ENCODE measurements around the gene TMEM131.
"Not testable (repeated sequence)": the region's sequence is repeated elsewhere in the genome, so short reads cannot be mapped to it uniquely, and the experiment has no call there.

Gene TMEM131

GRCh38 chr2:97849881-97850528, 145.7 kb downstream of the TMEM131 start:
- no peak for DNase-seq (ENCODE audit: low read depth)
- H3K4me3 ChIP-seq (ENCODE audit: low read depth, low read length), result no peak overlapping the region
- TF ChIP-seq MYC (IDR thresholded peaks at IDR 0.05; ENCODE audit: low read depth, low read length) (no peak), CTCF (IDR thresholded peaks at IDR 0.05; ENCODE audit: low read depth, low read length) (no peak), MAX (IDR thresholded peaks at IDR 0.05; ENCODE audit: low read depth, low read length) (no peak), POLR2A (IDR thresholded peaks at IDR 0.05; ENCODE audit: extremely low read depth, insufficient read length) (no peak)

GRCh38 chr2:97848306-97848705, 147.4 kb downstream of the TMEM131 start:
- TF ChIP-seq MAX (IDR thresholded peaks at IDR 0.05; ENCODE audit: low read depth, low read length) (no peak), CTCF (IDR thresholded peaks at IDR 0.05; ENCODE audit: low read depth, low read length) (no peak), MYC (IDR thresholded peaks at IDR 0.05; ENCODE audit: low read depth, low read length) (no peak), POLR2A (IDR thresholded peaks at IDR 0.05; ENCODE audit: extremely low read depth, insufficient read length) (no peak)
- no peak for DNase-seq (ENCODE audit: low read depth)
- no peak overlapping the region for H3K4me3 ChIP-seq (ENCODE audit: low read depth, low read length)

GRCh38 chr2:97846716-97847115, 149.0 kb downstream of the TMEM131 start:
- not testable (repeated sequence) for H3K4me3 ChIP-seq (ENCODE audit: low read depth, low read length); DNase-seq (ENCODE audit: low read depth)

- DNase-seq (ENCODE audit: low read depth), result no peak
- H3K4me3 ChIP-seq (ENCODE audit: low read depth, low read length), result no peak overlapping the region
- TF ChIP-seq CTCF (IDR thresholded peaks at IDR 0.05; ENCODE audit: low read depth, low read length) (no peak), POLR2A (IDR thresholded peaks at IDR 0.05; ENCODE audit: extremely low read depth, insufficient read length) (no peak), MAX (IDR thresholded peaks at IDR 0.05; ENCODE audit: low read depth, low read length) (no peak), MYC (IDR thresholded peaks at IDR 0.05; ENCODE audit: low read depth, low read length) (no peak)
Observed at GRCh38 chr2:97845818-97846217, 149.9 kb downstream of the TMEM131 start.

- TF ChIP-seq MAX (IDR thresholded peaks at IDR 0.05; ENCODE audit: low read depth, low read length), result no peak
- no peak for TF ChIP-seq POLR2A (IDR thresholded peaks at IDR 0.05; ENCODE audit: extremely low read depth, insufficient read length)
- TF ChIP-seq CTCF (IDR thresholded peaks at IDR 0.05; ENCODE audit: low read depth, low read length), result no peak
- no peak for TF ChIP-seq MYC (IDR thresholded peaks at IDR 0.05; ENCODE audit: low read depth, low read length)
- H3K4me3 ChIP-seq (ENCODE audit: low read depth, low read length), result no peak overlapping the region
- DNase-seq (ENCODE audit: low read depth), result no peak
Observed at GRCh38 chr2:97845133-97845532, 150.6 kb downstream of the TMEM131 start.

GRCh38 chr2:97844311-97844859, 151.4 kb downstream of the TMEM131 start:
- TF ChIP-seq CTCF (IDR thresholded peaks at IDR 0.05; ENCODE audit: low read depth, low read length) (no peak), MYC (IDR thresholded peaks at IDR 0.05; ENCODE audit: low read depth, low read length) (no peak), MAX (IDR thresholded peaks at IDR 0.05; ENCODE audit: low read depth, low read length) (no peak), POLR2A (IDR thresholded peaks at IDR 0.05; ENCODE audit: extremely low read depth, insufficient read length) (no peak)
- no peak for DNase-seq (ENCODE audit: low read depth)
- no peak overlapping the region for H3K4me3 ChIP-seq (ENCODE audit: low read depth, low read length)

All from NB4 (cell line).